Urinary bladder (tissue), 4 donors: ENCODE data around the gene PSPN. TPM values are rescaled to one million over a fixed set of nuclear protein-coding genes. Genes with fewer than 3 reads are reported as not detected.

Experiments used
- DNase-seq: peaks from one replicate; pipeline ENCODE4 v3.0.0-alpha.2; 2015; ENCODE audit errors: extremely low spot score
- H3K27ac ChIP-seq: one replicate; pipeline ENCODE4 v1.5.1; 2013; ENCODE audit warnings: low read depth, mild to moderate bottlenecking, moderate library complexity
- H3K36me3 ChIP-seq: one replicate; pipeline ENCODE4 v1.6.1; 2013; ENCODE audit warnings: mild to moderate bottlenecking, moderate library complexity; ENCODE audit not compliant: insufficient read depth
- H3K4me1 ChIP-seq: one replicate; pipeline ENCODE4 v1.6.1; 2013; ENCODE audit warnings: mild to moderate bottlenecking, moderate library complexity; ENCODE audit not compliant: insufficient read depth
- H3K4me3 ChIP-seq: one replicate; pipeline ENCODE4 v1.5.1; 2013; ENCODE audit warnings: low read depth, low read length
- WGBS: extraction: QIAGEN DNeasy Blood & Tissue Kit; methylation state at CpG from one replicate; pipeline ENCODE4 v1.1.7; 2013; 5-methylcytosine and 5-hydroxymethylcytosine counted together
- polyA plus RNA-seq: library from polyadenylated mRNA; stranded (reverse); fragments of 200-250 nt; gene quantifications from one replicate; pipeline ENCODE4 v1.2.3, GENCODE V29; 2013
- total RNA-seq: library from RNA; depleted of rRNA; stranded (reverse); fragments of >200 nt; gene quantifications from one replicate; pipeline ENCODE4 v1.2.3, GENCODE V29; 2014
- donor health status: healthy with polysubstance abuse.
- donor health status: healthy.

The PSPN gene
- total and polyA plus RNA-seq, 2 donors, result 0.94 to 1.4 TPM

- H3K36me3 ChIP-seq, result no peaks in the 10 kb centered on the region
- H3K27ac ChIP-seq, result peak within 1 kb of the TSS; percentile 94
- peak within 1 kb of the TSS; percentile 73 for H3K4me3 ChIP-seq
- H3K4me1 ChIP-seq, result no peaks in the 10 kb centered on the region
- DNase-seq, result peak; percentile 98
- WGBS, result under 1% methylated on average over 69 of the region's 69 CpGs
These were observed 17.6 kb upstream of the PSPN start, which contains the start of gene GTF2F1 for GRCh38 chr19:6393074-6393982. TSS of gene GTF2F1 (minus strand) at chr19:6393164. CDS start at chr19:6392995, 169 bp downstream.

- DNase-seq, result no peak
- Histone ChIP-seq H3K4me3 (peak overlapping the region; percentile 73), H3K36me3 (no peaks in the 10 kb centered on the region), H3K4me1 (no peaks in the 10 kb centered on the region), H3K27ac (peak overlapping the region; percentile 78)
- WGBS, result 7% methylated on average over 30 of the region's 30 CpGs
These were observed 16.7 kb upstream of the PSPN start for GRCh38 chr19:6392221-6393073.

DNA sequence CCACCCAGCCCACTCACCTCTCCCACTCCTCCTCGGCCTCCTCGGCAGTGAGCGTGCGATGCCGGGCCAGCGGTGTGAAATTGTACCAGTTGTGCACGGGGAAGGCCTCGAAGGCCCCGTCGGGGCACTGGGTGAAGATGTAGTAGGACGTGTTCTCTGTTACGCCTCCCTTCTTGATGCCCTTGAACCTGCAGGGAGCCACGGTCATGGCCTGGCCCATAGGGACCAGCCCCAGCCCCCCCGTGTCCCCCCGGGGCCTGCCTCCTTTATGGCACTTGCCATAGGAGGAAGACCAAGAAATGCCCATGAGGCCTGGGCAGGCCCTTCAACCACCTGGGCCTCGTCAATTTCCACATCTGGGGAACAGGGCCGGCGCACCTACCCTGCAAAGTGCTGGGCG lies 11.6 kb upstream of the PSPN start:
- Histone ChIP-seq H3K36me3 (peaks cover 10% of the 10 kb centered on the region), H3K27ac (no peak overlapping the region), H3K4me3 (no peak overlapping the region), H3K4me1 (no peaks in the 10 kb centered on the region)
- 93% methylated on average over 19 of the region's 19 CpGs for WGBS
- DNase-seq, result no peak

DNA sequence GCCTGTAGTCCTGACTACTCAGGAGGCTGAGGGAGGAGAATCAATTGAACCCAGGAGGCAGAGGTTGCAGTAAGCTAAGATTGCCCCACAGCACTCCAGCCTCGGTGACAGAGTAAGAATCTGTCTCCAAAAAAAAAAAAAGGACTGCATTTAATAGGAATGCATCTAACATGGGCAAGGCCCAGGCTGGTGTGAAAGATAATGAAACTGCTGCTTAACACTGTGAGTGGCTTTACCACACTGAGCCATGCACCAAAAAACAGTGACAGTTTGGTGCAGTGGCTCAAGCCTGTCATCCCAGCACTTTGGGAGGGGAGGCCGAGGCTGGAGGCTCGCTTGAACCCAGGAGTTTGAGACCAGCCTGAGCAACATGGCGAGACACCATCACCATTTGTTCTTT lies 8.6 kb upstream of the PSPN start:
- DNase-seq, result no peak
- peaks cover 16% of the 10 kb centered on the region for H3K36me3 ChIP-seq
- 96% methylated on average over 4 of the region's 4 CpGs for WGBS

GRCh38 chr19:6383188-6383587 lies 7.5 kb upstream of the PSPN start:
- DNase-seq, result no peak
- H3K27ac ChIP-seq, result no peak overlapping the region
- H3K36me3 ChIP-seq, result peaks cover 16% of the 10 kb centered on the region
- no peak overlapping the region for H3K4me3 ChIP-seq
- WGBS, result 95% methylated on average over 19 of the region's 19 CpGs
- no peaks in the 10 kb centered on the region for H3K4me1 ChIP-seq

More for the DNA sequence above, 8.6 kb upstream of the PSPN start:
- H3K27ac ChIP-seq, result no peak overlapping the region
- H3K4me1 ChIP-seq, result no peaks in the 10 kb centered on the region
- no peak overlapping the region for H3K4me3 ChIP-seq

GRCh38 chr19:6381030-6381750 lies 5.5 kb upstream of the PSPN start:
- H3K4me3 ChIP-seq, result no peak overlapping the region
- H3K4me1 ChIP-seq, result no peaks in the 10 kb centered on the region
- no peak overlapping the region for H3K27ac ChIP-seq
- H3K36me3 ChIP-seq, result peaks cover 13% of the 10 kb centered on the region
- WGBS, result 95% methylated on average over 40 of the region's 40 CpGs
- DNase-seq, result no peak

DNA sequence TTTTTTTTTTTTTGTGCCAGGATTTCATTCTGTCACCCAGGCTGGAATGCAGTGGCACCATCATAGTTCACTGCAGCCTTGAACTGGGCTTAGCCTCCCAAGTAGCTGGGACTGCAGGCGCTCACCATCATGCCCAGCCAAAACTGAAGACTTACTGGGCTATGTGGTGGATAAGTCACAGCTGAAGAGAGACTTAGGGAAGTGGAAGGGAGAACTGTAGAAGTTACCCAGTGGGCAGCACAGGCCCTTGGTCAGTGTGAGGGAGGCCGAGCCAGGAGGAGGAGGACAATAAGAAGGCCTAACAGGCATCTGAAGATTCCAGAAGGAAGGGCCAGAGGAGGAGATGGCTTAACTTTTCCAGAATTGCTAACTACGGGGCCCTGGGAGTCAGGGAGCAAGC lies 4.0 kb upstream of the PSPN start:
- no peak for DNase-seq
- Histone ChIP-seq H3K27ac (no peak overlapping the region), H3K36me3 (peaks cover 11% of the 10 kb centered on the region), H3K4me1 (no peaks in the 10 kb centered on the region), H3K4me3 (no peak overlapping the region)
- WGBS, result over 99% methylated on average over 3 of the region's 3 CpGs

DNA sequence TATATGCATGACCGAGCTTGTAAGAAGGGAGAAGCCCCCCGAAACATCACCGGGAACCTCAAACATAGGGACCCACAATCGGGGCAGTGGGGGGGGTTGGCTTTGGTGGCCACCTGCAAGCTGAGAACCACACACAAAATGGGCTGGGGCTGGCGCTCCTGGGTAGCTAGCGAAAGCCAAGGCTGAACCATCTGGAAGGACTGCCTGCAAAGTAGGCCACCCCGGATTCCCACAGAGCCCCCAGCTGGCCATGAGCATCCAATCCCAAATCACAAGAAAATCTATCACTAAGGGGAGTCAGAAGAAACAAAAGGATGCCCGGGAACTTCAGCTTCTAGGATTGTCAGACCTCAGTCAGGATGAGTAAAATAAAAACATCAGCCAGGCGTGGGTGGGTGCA lies 2.8 kb upstream of the PSPN start:
- H3K4me3 ChIP-seq, result no peak overlapping the region
- H3K27ac ChIP-seq, result no peak overlapping the region
- peaks cover 10% of the 10 kb centered on the region for H3K36me3 ChIP-seq
- 70% methylated on average over 9 of the region's 9 CpGs for WGBS
- no peaks in the 10 kb centered on the region for H3K4me1 ChIP-seq
- DNase-seq, result no peak

DNA sequence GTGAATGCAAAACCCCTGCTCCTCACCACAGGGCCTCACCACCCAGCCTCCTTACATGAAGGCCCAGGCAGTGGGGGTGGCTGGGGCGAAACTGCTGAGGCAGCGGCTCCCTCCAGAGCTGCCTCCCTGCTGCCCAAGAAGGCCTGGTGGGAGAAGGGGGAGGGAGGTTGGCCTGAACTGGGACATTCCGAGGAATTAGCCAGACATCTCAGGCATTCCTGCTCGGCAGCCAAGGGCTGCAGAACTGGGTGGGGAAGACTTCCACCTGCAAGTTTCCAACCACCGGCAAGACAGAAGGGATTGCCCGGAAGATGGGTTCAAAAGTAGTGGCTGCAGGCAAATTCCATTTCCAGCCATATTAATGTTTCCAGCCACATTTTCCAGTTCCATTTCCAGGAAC lies 2.3 kb upstream of the PSPN start:
- DNase-seq, result no peak
- 29% methylated on average over 6 of the region's 6 CpGs for WGBS
- Histone ChIP-seq H3K36me3 (peaks cover 6% of the 10 kb centered on the region), H3K4me1 (no peaks in the 10 kb centered on the region), H3K27ac (no peak overlapping the region), H3K4me3 (no peak overlapping the region)

- WGBS, result 65% methylated on average over 19 of the region's 19 CpGs
- Histone ChIP-seq H3K4me1 (no peaks in the 10 kb centered on the region), H3K4me3 (no peak overlapping the region), H3K27ac (no peak overlapping the region), H3K36me3 (peaks cover 6% of the 10 kb centered on the region)
- no peak for DNase-seq
These were observed 918 bp upstream of the PSPN start for GRCh38 chr19:6376512-6377190.

DNA sequence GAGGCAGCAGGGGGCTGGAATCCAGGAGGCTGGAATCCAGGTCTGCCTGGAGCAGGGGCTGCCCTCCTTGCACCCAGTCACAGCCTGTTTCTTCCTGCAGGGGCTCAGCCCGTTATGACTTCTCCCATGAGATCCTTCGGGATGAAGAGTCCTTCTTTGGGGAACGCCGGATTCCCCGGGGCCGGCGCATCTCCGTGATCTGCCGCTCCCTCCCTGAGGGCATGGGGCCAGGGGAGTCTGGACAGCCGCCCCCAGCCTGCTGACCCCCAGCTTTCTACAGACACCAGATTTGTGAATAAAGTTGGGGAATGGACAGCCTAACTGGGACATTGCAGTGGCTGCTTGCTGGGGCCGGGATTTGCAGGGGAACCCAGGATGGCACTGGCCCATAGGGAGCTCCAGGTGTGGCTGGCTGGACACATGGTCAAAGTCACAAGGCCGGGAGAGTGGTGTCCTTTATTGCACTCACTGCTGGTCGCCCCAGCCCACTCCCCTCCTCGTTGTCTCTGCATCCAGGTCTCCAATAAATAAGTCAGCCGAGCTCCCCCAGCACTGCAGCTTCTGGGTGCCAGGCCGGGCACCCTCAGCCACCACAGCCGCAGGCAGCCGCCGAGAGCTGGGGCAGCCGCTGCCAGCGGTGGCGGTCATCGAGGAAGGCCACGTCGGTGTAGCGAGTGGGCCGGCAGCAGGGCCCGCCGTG lies 872 bp downstream of the PSPN start:
- Histone ChIP-seq H3K36me3 (no peaks in the 10 kb centered on the region), H3K27ac (no peak overlapping the region), H3K4me3 (no peak overlapping the region), H3K4me1 (no peaks in the 10 kb centered on the region)
- WGBS, result 88% methylated on average over 29 of the region's 29 CpGs
- no peak for DNase-seq

DNA sequence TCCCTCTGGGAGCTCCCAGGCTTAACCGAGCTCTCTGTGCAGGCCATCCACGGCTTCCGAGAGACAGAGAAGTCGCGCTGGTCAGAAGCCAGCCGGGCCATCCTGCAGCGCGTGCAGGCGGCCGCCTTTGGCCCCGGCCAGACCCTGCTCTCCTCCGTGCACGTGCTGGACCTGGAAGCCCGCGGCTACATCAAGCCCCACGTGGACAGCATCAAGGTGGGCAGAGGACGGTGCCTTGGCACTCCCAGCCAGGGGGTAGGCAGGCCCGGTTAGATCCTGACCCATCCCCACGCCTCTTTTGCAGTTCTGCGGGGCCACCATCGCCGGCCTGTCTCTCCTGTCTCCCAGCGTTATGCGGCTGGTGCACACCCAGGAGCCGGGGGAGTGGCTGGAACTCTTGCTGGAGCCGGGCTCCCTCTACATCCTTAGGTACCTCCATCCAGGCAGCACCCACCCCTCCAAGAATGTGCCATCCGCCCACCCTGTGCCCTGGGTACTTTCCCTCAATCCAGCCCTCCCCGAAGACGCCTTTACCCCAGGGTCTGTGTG lies 1.5 kb downstream of the PSPN start:
- no peaks in the 10 kb centered on the region for H3K36me3 ChIP-seq
- DNase-seq, result no peak
- 58% methylated on average over 29 of the region's 29 CpGs for WGBS
- H3K27ac ChIP-seq, result no peak overlapping the region
- no peak overlapping the region for H3K4me3 ChIP-seq
- no peaks in the 10 kb centered on the region for H3K4me1 ChIP-seq
